Forelimb muscle (tissue), 1 donor: ENCODE measurements around the gene CDH22. TPM values are rescaled to one million over a fixed set of nuclear protein-coding genes. Genes with fewer than 3 reads are reported as not detected.

ENCODE experiments used
- DNase-seq: peaks from one replicate; pipeline ENCODE4 v3.0.0-alpha.2; 2013; ENCODE audit warnings: low read depth
- polyA plus RNA-seq: library from polyadenylated mRNA; unstranded; fragments of 120-200 nt; gene quantifications from one replicate; pipeline ENCODE4 v1.2.1, GENCODE V29; 2013; ENCODE audit not compliant: insufficient read length

Gene CDH22
- polyA plus RNA-seq, 1 donor = 0.18 TPM

- DNase-seq = no peak
Observed at GRCh38 chr20:46215913-46216707, 92.2 kb downstream of the CDH22 start.

GRCh38 chr20:46214824-46215488 lies 93.3 kb downstream of the CDH22 start:
- no peak for DNase-seq

DNA sequence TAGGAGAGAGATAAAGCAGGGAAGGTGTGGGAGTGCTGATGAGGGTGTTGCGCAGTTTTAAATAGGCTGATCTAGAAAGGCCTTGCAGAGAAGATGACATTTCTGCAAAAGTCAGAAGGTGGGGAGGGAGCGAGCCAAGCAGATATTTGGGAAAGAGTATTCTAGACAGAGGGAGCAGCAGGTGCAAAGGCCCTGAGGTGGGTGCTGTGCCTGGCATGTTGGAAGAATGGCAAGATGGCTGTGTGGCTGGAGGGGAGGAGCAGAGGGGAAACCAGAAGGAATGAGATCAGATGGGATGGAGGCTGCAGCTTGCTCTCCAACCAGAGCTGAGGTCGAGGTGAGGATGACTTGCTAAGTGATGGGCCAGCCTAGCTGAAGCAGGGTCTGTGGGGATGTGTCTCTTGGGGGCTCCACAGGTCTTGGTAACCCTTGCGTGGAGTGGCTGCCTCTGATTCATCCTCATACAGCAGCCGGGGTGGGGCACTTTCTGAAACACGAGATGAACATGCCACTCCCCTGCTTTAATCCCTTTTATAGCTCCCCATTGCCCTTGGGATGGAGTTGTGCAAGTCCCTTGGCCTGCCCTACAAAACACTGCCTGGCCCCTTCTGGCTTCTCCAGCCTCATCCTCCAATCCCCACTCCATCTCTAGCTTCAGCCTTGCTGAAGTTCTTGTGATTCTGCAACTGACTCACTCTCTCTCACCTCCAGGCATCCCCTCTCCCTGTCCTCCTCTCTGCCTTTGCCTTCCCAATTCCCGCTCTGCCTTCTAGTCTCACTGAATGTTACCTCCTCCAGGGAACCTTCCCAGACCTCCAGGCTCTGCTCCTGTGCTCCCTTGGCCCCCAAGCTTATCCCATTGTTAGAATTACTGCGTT lies 94.1 kb downstream of the CDH22 start:
- no peak for DNase-seq

GRCh38 chr20:46212876-46213275 lies 95.4 kb downstream of the CDH22 start:
- DNase-seq = no peak

DNA sequence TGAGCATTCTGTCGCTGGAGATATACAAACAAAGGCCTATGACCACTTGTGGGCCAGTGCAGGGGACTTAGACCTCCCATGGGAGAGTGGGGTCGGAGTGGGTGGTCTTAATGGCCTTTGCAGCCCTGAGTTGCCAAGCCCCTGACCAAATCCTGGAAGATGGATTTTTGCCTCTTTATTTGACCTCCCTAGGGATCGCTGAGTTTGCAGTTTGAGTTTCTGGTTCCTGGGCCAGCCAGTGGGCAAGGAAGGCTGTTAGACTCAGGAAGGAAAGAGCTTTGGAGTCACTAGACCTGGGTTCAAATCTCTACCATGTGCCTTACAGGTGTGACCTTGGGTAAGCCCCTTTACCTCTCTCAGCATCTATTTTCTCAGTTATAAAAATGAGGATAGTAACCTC lies 96.0 kb downstream of the CDH22 start:
- DNase-seq = no peak

DNA sequence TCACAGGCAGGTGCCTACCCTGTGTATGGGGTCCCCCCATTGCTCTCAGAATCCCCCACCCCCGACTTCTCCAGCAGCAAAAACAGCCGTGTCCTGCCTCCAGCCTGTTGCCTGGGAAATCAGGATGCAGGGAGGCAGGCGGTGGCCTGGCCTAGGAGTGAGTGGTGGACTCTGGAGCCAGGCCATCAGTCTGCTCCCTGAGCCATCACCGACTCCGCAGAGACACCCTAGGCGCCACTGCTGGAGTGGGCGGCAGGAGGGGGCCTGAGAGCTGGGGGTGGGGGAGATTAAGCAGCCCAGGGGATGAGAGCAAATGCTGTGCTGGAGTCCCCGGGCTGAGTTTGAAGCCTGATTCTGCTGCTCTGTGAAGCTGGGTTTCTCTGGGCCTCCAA lies 97.0 kb downstream of the CDH22 start:
- DNase-seq = no peak

DNA sequence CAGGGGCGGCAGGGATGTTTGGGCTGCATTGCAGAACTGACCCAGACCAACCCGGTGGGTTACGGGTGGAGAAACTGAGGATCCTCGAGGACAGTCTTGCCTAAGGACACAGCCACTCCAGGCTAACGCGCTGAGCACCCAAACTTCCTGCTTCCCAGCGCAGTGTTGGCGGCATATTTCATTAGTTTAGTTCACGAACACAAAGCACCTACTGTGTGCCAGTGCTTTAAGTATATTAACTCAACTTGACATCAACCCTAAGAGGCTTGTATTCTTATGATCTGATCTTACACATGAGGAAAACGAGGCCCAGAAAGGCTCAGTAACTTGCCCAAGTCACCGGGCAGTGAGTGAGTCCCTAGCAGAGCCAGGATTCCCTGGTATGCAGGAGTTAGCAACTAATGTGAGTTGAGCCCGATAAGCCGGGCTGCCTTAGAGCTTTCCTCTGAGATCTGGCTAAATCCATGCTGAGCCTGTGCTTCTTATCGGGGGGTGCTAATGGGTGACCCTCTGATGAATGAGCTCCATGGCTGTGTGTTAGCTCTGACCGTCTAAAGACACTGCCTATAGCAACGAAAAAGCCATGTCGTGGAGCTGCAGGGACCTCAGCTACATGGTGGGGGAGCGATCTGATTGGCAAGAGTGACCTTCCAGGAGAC lies 97.5 kb downstream of the CDH22 start:
- DNase-seq = no peak

DNA sequence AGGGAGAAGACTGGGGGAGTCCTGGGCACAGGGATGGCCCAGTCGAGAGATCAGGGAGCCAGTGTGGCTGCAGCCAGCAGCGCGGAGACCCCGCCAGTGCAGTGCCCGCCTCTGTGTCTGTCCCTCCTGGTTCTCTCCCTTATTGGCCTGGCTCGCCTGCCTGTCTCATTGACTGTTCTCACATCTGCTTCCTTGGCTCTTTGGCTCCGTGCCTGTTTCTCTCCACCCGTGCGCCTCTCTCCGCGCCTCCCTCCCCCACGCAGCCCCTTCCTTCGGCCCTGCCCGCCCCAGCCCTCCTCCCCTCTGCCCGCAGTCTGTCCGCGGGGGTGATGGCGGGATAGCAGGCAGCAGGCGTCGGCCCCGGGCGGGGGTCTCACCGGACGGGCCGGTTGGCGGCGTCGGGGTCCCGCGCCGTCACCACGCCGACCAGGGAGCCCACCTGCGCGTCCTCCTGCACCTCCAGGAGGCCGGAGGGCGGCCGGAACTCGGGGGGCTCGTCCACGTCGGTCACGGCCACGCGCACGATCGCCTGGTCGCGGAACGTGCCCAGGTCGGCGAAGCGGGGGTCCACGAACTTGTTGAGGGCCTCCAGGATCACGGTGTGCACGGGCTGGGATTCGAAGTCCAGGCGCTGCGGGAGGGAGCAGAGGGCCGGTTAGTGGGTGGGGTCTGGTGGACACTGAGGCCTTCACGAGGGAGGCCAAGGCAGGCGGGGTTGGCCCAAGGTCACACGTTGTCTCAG lies 98.2 kb downstream of the CDH22 start:
- no peak for DNase-seq

- no peak for DNase-seq
Observed at GRCh38 chr20:46207793-46208192, 100.5 kb downstream of the CDH22 start.

DNA sequence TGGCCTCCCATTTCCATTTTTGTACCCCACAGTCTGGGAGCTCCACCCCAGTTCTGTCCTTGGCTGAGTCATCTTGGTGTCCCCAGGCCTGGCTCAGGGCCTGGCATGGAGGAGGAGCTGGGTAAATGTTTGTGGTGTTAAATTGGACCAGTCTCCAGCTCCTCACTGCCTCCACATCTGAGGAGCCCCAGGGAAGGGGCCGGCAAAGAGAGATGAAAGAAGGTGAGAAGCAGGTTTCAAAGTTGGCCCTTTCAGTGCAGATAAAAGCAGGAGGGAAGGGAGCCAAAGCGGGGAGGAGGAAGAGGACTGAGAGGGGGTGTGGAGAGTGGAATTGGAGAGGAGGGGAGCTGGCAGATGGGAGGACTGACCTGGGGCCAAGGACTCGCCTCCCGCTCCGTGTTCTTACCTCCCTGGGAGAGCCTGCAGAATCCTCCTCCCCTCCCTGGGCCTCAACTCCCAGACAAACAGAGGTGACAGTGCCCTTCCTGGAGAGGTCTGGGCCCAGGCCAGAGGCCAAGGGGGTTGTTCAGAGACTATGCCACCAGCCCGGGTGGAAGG lies 101.2 kb downstream of the CDH22 start:
- DNase-seq = no peak

- DNase-seq = no peak
Observed at GRCh38 chr20:46206025-46206424, 102.3 kb downstream of the CDH22 start.

DNA sequence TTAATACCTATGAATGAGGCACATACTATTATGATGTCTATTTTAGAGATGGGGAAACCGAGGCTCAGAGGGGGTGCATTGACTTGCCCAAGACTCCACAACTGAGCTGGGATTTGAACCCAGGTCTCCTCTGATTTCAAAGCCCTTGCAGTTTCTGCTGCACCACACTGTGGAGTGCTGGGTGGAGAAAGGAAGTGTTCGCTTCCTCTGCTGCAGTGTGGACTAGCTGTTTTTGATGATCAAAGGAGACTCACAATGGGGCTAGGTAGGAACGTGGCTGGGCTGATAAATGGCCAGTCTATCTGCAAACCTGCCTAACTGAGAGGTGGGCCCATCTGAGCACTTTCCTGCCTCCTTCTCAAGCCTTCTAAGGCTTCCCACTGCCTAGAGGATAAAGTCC lies 102.9 kb downstream of the CDH22 start:
- DNase-seq = no peak

DNA sequence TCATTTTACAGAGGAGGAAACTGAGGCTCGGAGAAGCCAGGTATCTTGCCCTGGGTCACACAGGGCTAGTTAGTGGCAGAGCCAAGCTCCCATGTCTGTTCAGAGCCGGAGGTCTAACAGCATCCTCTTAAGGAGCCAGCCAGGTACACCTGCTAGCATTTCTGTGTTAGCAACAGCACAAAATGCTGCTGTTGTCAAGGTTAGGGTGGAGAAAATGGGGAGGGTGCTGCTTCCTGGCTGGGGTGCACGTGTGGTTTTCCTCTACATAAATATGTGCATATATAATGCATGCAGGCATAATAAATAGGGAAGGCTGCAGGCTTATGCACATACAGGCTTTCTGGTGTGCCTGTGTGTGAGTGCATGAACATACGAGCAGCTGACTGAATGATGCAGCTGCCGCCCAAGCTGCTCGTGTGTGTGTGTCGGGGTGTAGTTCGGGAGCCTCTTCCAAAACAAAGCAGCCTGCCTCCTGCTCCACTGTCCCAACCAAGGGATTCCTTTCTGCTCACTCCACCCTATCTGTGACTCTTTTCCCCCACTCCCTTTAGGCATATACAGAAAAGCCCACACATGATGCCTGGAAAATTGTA lies 103.6 kb downstream of the CDH22 start:
- DNase-seq = no peak

DNA sequence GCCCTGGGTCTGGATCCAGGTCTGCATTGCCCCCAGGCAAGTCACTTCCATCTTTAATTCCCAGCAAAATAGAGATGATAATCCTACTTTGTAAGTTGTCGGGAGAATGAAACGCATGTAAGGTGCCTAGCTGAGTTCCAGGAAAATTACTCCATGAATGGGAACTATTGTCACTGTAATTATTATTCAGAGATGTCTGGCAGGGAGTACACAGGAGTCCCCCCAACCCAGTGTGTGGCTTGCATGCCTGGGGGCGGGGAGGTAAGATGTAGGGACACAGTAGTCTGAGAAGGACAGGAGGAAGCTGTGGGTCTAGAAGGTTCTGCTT lies 104.8 kb downstream of the CDH22 start:
- DNase-seq = no peak

- DNase-seq = no peak
Observed at GRCh38 chr20:46202766-46203509, 105.4 kb downstream of the CDH22 start.

GRCh38 chr20:46200582-46201570 lies 107.4 kb downstream of the CDH22 start:
- DNase-seq = no peak

DNA sequence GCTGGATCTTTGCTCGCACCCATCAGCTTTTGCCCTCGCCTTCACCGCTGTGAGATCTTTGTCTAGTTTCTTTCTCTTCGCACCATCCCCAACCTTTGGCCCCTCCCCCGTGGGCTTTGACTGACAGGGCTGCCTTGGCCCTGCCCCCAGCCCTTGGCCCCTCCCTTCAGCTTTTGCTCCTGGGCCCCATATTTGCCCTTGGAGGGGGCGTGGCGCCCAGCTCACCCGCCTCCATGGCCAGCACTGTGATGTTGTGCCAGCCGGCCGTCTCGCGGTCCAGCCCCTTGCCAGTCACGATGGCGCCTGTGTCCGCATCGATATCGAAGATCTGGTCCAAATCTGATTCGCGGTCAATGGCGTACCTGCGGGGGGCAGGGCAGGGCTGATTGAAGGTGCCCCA lies 109.1 kb downstream of the CDH22 start:
- no peak for DNase-seq

GRCh38 chr20:46196990-46197389 lies 111.3 kb downstream of the CDH22 start:
- DNase-seq = no peak
